Coronary artery (tissue), 2 donors: ENCODE measurements around the gene CYTH1.

Experiments
- DNase-seq: peaks from one replicate; pipeline ENCODE4 v3.0.0-alpha.2; 2017; ENCODE audit warnings: low spot score
- H3K27ac ChIP-seq, 2 donors: fragments of 200-600 bp; sonication (generic); one replicate each; pipeline ENCODE4 v1.5.1; 2016 to 2019
- H3K4me3 ChIP-seq: fragments of 200-600 bp; sonication (generic); 2 replicates; pipeline ENCODE4 v1.5.1; 2016; ENCODE audit warnings: mild to moderate bottlenecking, moderate library complexity
- TF ChIP-seq, protein P1 (sequence below): fragments of 200-600 bp; sonication (generic); IDR thresholded peaks from one replicate; pipeline ENCODE4 v1.5.1; 2019; ENCODE audit warnings: antibody characterized with exemption

Gene CYTH1

GRCh38 chr17:78648293-78648692, 133.8 kb downstream of the CYTH1 start:
- H3K4me3 ChIP-seq: no peak overlapping the region
- H3K27ac ChIP-seq: no peak overlapping the region
- TF ChIP-seq, protein P1, sequence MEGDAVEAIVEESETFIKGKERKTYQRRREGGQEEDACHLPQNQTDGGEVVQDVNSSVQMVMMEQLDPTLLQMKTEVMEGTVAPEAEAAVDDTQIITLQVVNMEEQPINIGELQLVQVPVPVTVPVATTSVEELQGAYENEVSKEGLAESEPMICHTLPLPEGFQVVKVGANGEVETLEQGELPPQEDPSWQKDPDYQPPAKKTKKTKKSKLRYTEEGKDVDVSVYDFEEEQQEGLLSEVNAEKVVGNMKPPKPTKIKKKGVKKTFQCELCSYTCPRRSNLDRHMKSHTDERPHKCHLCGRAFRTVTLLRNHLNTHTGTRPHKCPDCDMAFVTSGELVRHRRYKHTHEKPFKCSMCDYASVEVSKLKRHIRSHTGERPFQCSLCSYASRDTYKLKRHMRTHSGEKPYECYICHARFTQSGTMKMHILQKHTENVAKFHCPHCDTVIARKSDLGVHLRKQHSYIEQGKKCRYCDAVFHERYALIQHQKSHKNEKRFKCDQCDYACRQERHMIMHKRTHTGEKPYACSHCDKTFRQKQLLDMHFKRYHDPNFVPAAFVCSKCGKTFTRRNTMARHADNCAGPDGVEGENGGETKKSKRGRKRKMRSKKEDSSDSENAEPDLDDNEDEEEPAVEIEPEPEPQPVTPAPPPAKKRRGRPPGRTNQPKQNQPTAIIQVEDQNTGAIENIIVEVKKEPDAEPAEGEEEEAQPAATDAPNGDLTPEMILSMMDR: no peak
- peak; percentile 60 for DNase-seq

- peak overlapping the region in 1 of 2 donors; percentile 41 for H3K27ac ChIP-seq
- no peak overlapping the region for H3K4me3 ChIP-seq
- TF ChIP-seq, protein P1: no peak
- DNase-seq: no peak
These were observed 135.0 kb downstream of the CYTH1 start for GRCh38 chr17:78647032-78647431.

DNA sequence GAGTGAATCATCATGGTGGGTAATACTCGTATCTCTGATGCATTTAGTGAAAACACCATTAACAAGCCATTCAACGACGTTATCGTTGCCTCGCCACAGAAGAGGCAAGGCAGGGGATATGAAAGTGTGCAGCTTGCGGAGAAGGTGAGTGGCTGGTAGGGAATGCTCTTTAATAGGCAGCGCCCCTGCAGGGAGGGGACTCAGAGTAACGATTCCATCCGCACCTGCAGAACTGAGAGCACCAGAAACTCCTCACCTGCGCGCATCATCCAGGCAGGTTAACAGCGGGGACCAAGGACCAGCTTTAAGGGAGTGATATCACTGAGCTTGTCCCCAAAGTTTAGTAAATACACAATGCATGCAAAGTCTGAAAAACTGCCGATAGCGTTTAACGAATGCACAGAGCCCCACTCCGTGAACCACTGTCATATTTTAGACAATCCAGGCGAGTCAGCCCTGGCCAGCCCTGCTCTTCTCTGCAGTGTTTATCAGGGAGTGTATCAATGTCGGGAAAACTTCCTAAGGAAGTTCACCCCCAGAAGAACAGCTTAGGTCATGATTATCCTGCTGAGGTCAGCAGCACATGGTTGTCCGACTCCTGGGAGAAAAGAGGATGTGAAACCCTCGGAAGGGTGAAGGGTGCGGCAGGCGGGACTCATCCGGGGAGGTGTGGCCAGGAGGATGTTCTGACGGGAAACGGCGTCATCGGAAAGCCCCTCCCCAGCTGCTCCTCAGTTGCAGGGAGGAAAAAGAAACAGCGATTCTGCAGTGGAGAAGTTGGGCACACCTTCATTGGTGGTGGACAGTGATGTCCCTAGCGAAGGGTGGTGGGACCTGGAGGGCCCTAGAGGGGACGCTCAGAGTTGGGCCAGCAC, 136.4 kb downstream of the CYTH1 start:
- peak; percentile 74 for DNase-seq
- no peak overlapping the region for H3K4me3 ChIP-seq
- peak overlapping the region; percentile 14 to 62 for H3K27ac ChIP-seq
- TF ChIP-seq, protein P1: no peak

GRCh38 chr17:78644931-78645351, 137.1 kb downstream of the CYTH1 start:
- Histone ChIP-seq H3K27ac (peak overlapping the region in 1 of 2 donors; percentile 62), H3K4me3 (no peak overlapping the region)
- peak; percentile 56 for DNase-seq
- TF ChIP-seq, protein P1: no peak

- Histone ChIP-seq H3K4me3 (no peak overlapping the region), H3K27ac (no peak overlapping the region)
- TF ChIP-seq, protein P1: no peak
- peak; percentile 50 for DNase-seq
These were observed 137.8 kb downstream of the CYTH1 start for GRCh38 chr17:78644224-78644623.

DNA sequence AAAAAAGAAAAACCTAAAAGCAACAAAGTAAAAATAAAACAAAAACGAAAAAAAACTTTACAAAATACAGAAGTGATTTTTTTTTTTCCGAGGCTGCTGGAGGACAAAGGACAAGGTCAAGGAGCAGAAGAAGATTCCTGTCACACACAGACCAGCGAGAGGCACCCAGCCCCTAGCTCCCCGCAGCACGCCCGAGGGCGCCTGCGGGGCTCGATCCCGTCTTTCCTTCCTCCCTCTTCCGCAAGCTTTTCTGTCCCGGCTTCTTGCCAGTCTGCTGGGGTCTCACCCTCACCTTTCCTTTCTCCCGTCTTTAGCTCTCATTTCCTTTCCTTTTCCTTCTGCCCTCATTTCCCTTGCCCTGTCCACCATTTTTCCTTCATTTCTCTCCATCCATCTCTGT, 138.7 kb downstream of the CYTH1 start:
- TF ChIP-seq, protein P1: no peak
- Histone ChIP-seq H3K4me3 (no peak overlapping the region), H3K27ac (no peak overlapping the region)
- peak; percentile 17 for DNase-seq

- no peak overlapping the region for H3K27ac ChIP-seq
- TF ChIP-seq, protein P1: no peak
- no peak for DNase-seq
- H3K4me3 ChIP-seq: no peak overlapping the region
These were observed 139.4 kb downstream of the CYTH1 start for GRCh38 chr17:78642707-78643106.
